Measurements from ENCODE around the gene MID1IP1. TPM values are rescaled to one million over a fixed set of nuclear protein-coding genes. Genes with fewer than 3 reads are reported as not detected.

MID1IP1 gene
- total and polyA plus RNA-seq, 2 of the 13 experiments (the other 11 are each of a cell fraction or from before 2014, with no cell fraction given), result 35.7 to 36.1 TPM

GRCh38 chrX:38760883-38761282 lies 40.4 kb upstream of the MID1IP1 start (continued):
- no peak for TF ChIP-seq MLX (CRISPR knock-in tag; IDR thresholded peaks at IDR 0.05)
- TF ChIP-seq MATR3 (CRISPR knock-in tag; IDR thresholded peaks at IDR 0.05), result no peak
- no peak for TF ChIP-seq NFYB (CRISPR knock-in tag; IDR thresholded peaks at IDR 0.05)

GRCh38 chrX:38768079-38768478 lies 33.2 kb upstream of the MID1IP1 start:
- TF ChIP-seq CTCF (CRISPR knock-in tag; IDR thresholded peaks at IDR 0.05), result peak; percentile 33
- TF ChIP-seq STAG1 (CRISPR knock-in tag; IDR thresholded peaks at IDR 0.05), result peak; percentile 61
- TF ChIP-seq ZNF7 (CRISPR knock-in tag; IDR thresholded peaks at IDR 0.05), result no peak
- TF ChIP-seq NRL (CRISPR knock-in tag; IDR thresholded peaks at IDR 0.05; ENCODE audit: borderline replicate concordance), result no peak
- 0 out of 2 replicates have a peak, but pooled peaks have one; percentile 29 for TF ChIP-seq SMC3 (IDR thresholded peaks at IDR 0.05; ENCODE audit: low read length)
- no peak for TF ChIP-seq SNAI1 (CRISPR knock-in tag; IDR thresholded peaks at IDR 0.05; ENCODE audit: borderline replicate concordance)
- Histone ChIP-seq H3K79me2 (ENCODE audit: insufficient read depth, low read length) (no peaks in the 10 kb centered on the region), H3K27ac (ENCODE audit: extremely low read length, insufficient read depth, low read length) (no peak overlapping the region), H3K9me3 (ENCODE audit: low read length) (no peaks in the 10 kb centered on the region), H3K4me2 (ENCODE audit: low read depth, low read length) (no peak overlapping the region), H3K36me3 (replicated peaks in 1 of 2; ENCODE audit: control insufficient read depth in 1 of 2, insufficient read depth in 2 of 2, low read length in 2 of 2) (no peaks in the 10 kb centered on the region), H3K4me3 (replicated peaks in 1 of 3; ENCODE audit: insufficient read depth in 1 of 3, low read depth in 2 of 3, low read length in 3 of 3) (no peak overlapping the region), H3K9ac (ENCODE audit: insufficient read depth, low read depth, low read length) (no peak overlapping the region), H3K4me1 (ENCODE audit: insufficient read depth, low read length) (no peaks in the 10 kb centered on the region), H4K20me1 (ENCODE audit: insufficient read depth, low read length) (no peaks in the 10 kb centered on the region), H3K27me3 (ENCODE audit: control insufficient read depth in 1 of 2, insufficient read depth in 2 of 2, low read length in 2 of 2) (no peaks in the 10 kb centered on the region; a peak in 1 of 5 replicates), H2AFZ (ENCODE audit: low read length) (no peak overlapping the region)
- FAIRE-seq, result no peak
- ChIA-PET POLR2A (no interaction called here), CTCF (ENCODE audit: low intra/inter-chr PET ratio, low total read pairs) (interaction anchor here (1.1 kb wide), 1 partner anchor 381 kb away, joined by 3 read pairs; no protein-coding TSS in a partner anchor)
- 0% methylated on average over 2 of the region's 2 CpGs for WGBS (ENCODE audit: low lambda C conversion rate)
- BruUV-seq (replicated peaks), result no TSS peak
- no peak for DNase-seq (ENCODE audit: low spot score)
- intact Hi-C loops (cut with micrococcal nuclease; ENCODE audit: unreplicated experiment) (loop anchor here (5.0 to 10.0 kb wide), 2 partner anchors 217 to 474 kb away; no protein-coding TSS in a partner anchor), in situ Hi-C loops (cut with HindIII; ENCODE audit: extremely low pct_ligation_motif_present, low pct_unique_long_range_greater_than_20kb) (no loop called here)
- no peak for ATAC-seq
